Measurements from ENCODE around the gene SLC16A10.
"Not testable (repeated sequence)": the region's sequence is repeated elsewhere in the genome, so short reads cannot be mapped to it uniquely, and the experiment has no call there.

- not testable (repeated sequence) for TF ChIP-seq POLR2A, CTCF (IDR thresholded peaks at IDR 0.05)
Measured at GRCh38 chr6:111189666-111190210, 102.4 kb downstream of the SLC16A10 start.

Measured in thyroid gland (tissue), 4 donors.